Measurements from ENCODE around the gene TIMM17B.

GRCh38 chrX:48935301-48935670, 37.7 kb upstream of the TIMM17B start:
- TF ChIP-seq CTCF (conservative IDR thresholded peaks at IDR 0.05), result no peak
- TF ChIP-seq ZFX (IDR thresholded peaks at IDR 0.05), result no peak

Measured in C4-2B (cell line).